ENCODE measurements around the gene PNMT. TPM values are rescaled to one million over a fixed set of nuclear protein-coding genes. Genes with fewer than 3 reads are reported as not detected.

PNMT gene
- total RNA-seq, 1 donor from 2014 or later: not detected

GRCh38 chr17:39660011-39660360 is 8.3 kb upstream of the PNMT start:
- no peak for FAIRE-seq
- Histone ChIP-seq H3K4me3 (ENCODE audit: low read depth, low read length) (no peak overlapping the region), H3K27me3 (ENCODE audit: control insufficient read depth, insufficient read depth, low read length) (no peaks in the 10 kb centered on the region), H3K36me3 (ENCODE audit: control insufficient read depth, insufficient read depth, low read length) (peaks cover 14% of the 10 kb centered on the region)
- no peak for DNase-seq (ENCODE audit: low read depth)
- TF ChIP-seq CTCF (IDR thresholded peaks at IDR 0.05; ENCODE audit: insufficient read depth, low read length, severe bottlenecking): no peak

- DNase-seq (ENCODE audit: low read depth): no peak
- FAIRE-seq: no peak
- H3K36me3 ChIP-seq (ENCODE audit: control insufficient read depth, insufficient read depth, low read length): peaks cover 14% of the 10 kb centered on the region
- H3K27me3 ChIP-seq (ENCODE audit: control insufficient read depth, insufficient read depth, low read length): no peaks in the 10 kb centered on the region
- TF ChIP-seq CTCF (IDR thresholded peaks at IDR 0.05; ENCODE audit: insufficient read depth, low read length, severe bottlenecking): no peak
- no peak overlapping the region for H3K4me3 ChIP-seq (ENCODE audit: low read depth, low read length)
Measured at GRCh38 chr17:39660397-39661385, 7.6 kb upstream of the PNMT start.

- no peak for TF ChIP-seq CTCF (IDR thresholded peaks at IDR 0.05; ENCODE audit: insufficient read depth, low read length, severe bottlenecking)
- peaks cover 12% of the 10 kb centered on the region for H3K36me3 ChIP-seq (ENCODE audit: control insufficient read depth, insufficient read depth, low read length)
- peaks cover 7% of the 10 kb centered on the region for H3K27me3 ChIP-seq (ENCODE audit: control insufficient read depth, insufficient read depth, low read length)
- FAIRE-seq (no peak), DNase-seq (ENCODE audit: low read depth) (no peak)
- H3K4me3 ChIP-seq (ENCODE audit: low read depth, low read length): no peak overlapping the region
Measured at GRCh38 chr17:39661744-39662541, 6.3 kb upstream of the PNMT start.

GRCh38 chr17:39662551-39663339 is 5.5 kb upstream of the PNMT start:
- Histone ChIP-seq H3K36me3 (ENCODE audit: control insufficient read depth, insufficient read depth, low read length) (peaks cover 12% of the 10 kb centered on the region), H3K4me3 (ENCODE audit: low read depth, low read length) (no peak overlapping the region), H3K27me3 (ENCODE audit: control insufficient read depth, insufficient read depth, low read length) (peaks cover 11% of the 10 kb centered on the region)
- no peak for TF ChIP-seq CTCF (IDR thresholded peaks at IDR 0.05; ENCODE audit: insufficient read depth, low read length, severe bottlenecking)
- no peak for DNase-seq (ENCODE audit: low read depth)
- no peak for FAIRE-seq

- no peak for FAIRE-seq
- H3K4me3 ChIP-seq (ENCODE audit: low read depth, low read length): no peak overlapping the region
Measured at GRCh38 chr17:39663340-39663687, 4.9 kb upstream of the PNMT start.

More at GRCh38 chr17:39663340-39663687, 4.9 kb upstream of the PNMT start:
- no peak for DNase-seq (ENCODE audit: low read depth)
- peaks cover 13% of the 10 kb centered on the region for H3K27me3 ChIP-seq (ENCODE audit: control insufficient read depth, insufficient read depth, low read length)
- peaks cover 11% of the 10 kb centered on the region for H3K36me3 ChIP-seq (ENCODE audit: control insufficient read depth, insufficient read depth, low read length)
- no peak for TF ChIP-seq CTCF (IDR thresholded peaks at IDR 0.05; ENCODE audit: insufficient read depth, low read length, severe bottlenecking)
